ENCODE results near the gene ANXA2R.
"Not testable (repeated sequence)": the region's sequence is repeated elsewhere in the genome, so short reads cannot be mapped to it uniquely, and the experiment has no call there.

Gene ANXA2R

GRCh38 chr5:43040287-43041098 lies at the start of gene ANXA2R:
Gene ANXA2R, minus strand, starts transcription at chr5:43040319. Its CDS starts 273 bp downstream, at chr5:43040046.
- peak; percentile 96 for DNase-seq

GRCh38 chr5:43086118-43086908 lies 46.2 kb upstream of the ANXA2R start:
- not testable (repeated sequence) for DNase-seq

- no peak for DNase-seq
Observed at GRCh38 chr5:43085453-43085852, 45.3 kb upstream of the ANXA2R start.

- DNase-seq, result not testable (repeated sequence)
Observed at GRCh38 chr5:43084468-43084867, 44.3 kb upstream of the ANXA2R start.

- not testable (repeated sequence) for DNase-seq
Observed at GRCh38 chr5:43081345-43081744, 41.2 kb upstream of the ANXA2R start.

GRCh38 chr5:43078956-43079355 lies 38.8 kb upstream of the ANXA2R start:
- no peak for DNase-seq

- not testable (repeated sequence) for DNase-seq
Observed at GRCh38 chr5:43077446-43078191, 37.5 kb upstream of the ANXA2R start.

GRCh38 chr5:43075319-43076293 lies 35.5 kb upstream of the ANXA2R start:
- no peak for DNase-seq

GRCh38 chr5:43074987-43075318 lies 34.8 kb upstream of the ANXA2R start:
- DNase-seq, result no peak

- peak; percentile 78 for DNase-seq
Observed at GRCh38 chr5:43073597-43074546, 33.8 kb upstream of the ANXA2R start.

GRCh38 chr5:43069401-43069720 lies 29.2 kb upstream of the ANXA2R start:
- DNase-seq, result not testable (repeated sequence)

GRCh38 chr5:43068037-43068436 lies 27.9 kb upstream of the ANXA2R start:
- no peak for DNase-seq

GRCh38 chr5:43066799-43067741 lies 27.0 kb upstream of the ANXA2R start:
- peak; percentile 92 for DNase-seq

GRCh38 chr5:43065948-43066798 lies 26.1 kb upstream of the ANXA2R start:
- peak; percentile 82 for DNase-seq

- peak; percentile 51 for DNase-seq
Observed at GRCh38 chr5:43065387-43065947, 25.3 kb upstream of the ANXA2R start.

GRCh38 chr5:43063721-43064171 lies 23.6 kb upstream of the ANXA2R start:
- DNase-seq, result no peak

- no peak for DNase-seq
Observed at GRCh38 chr5:43061352-43062075, 21.4 kb upstream of the ANXA2R start.

- not testable (repeated sequence) for DNase-seq
Observed at GRCh38 chr5:43060020-43060419, 19.9 kb upstream of the ANXA2R start.

All from CD4-positive, alpha-beta T cell treated with Interleukin-12 subunit alpha and Interleukin-12 subunit beta, for 1 hour (primary cell).